HepG2 (cell line): ENCODE measurements around the gene SYNGAP1. TPM values are rescaled to one million over a fixed set of nuclear protein-coding genes. Genes with fewer than 3 reads are reported as not detected.
"Not testable (repeated sequence)": the region's sequence is repeated elsewhere in the genome, so short reads cannot be mapped to it uniquely, and the experiment has no call there.

ENCODE experiments used
- ATAC-seq: fragments of 200-7000 bp; cut with Tn5 transposase; 3 replicates; pipeline ENCODE4 v1.9.1; 2020; ENCODE audit warnings: mild to moderate bottlenecking, moderate library complexity
- BruUV-seq: library from RNA; stranded (reverse); fragments of 400-500 nt; replicated peaks from 2 replicates; lab custom pipeline; 2021; lab: Mats Ljungman, UMichigan
- CTCF ChIA-PET: fragments of 300-600 bp; formaldehyde crosslinking; extraction: SDS; loops from one replicate; lab custom pipeline; 2021; ENCODE audit warnings: low total read pairs, inconsistent platforms, low intra/inter-chr PET ratio; lab: Yijun Ruan, JAX
- POLR2A ChIA-PET: fragments of 350-600 bp; sonication (Branson Sonifier 250); formaldehyde crosslinking; loops from one replicate; lab custom pipeline; 2020; ENCODE audit warnings: antibody characterized with exemption, inconsistent platforms; lab: Yijun Ruan, JAX
- DNase-seq: peaks from one replicate; pipeline ENCODE4 v3.0.0-alpha.2; 2015; ENCODE audit warnings: low spot score
- FAIRE-seq: peaks from 3 replicates; lab custom pipeline; 2011; peaks lifted over from hg19 to GRCh38; lab: Jason Lieb, UNC
- H2AFZ ChIP-seq: one replicate; pipeline ENCODE4 v1.6.1; 2011; ENCODE audit warnings: low read length, inconsistent platforms
- H3K27ac ChIP-seq: fragments of 300-600 bp; 3 replicates; pipeline ENCODE4 v1.8.0; 2011; ENCODE audit warnings: mixed run types, mild to moderate bottlenecking, mixed read lengths, low read length, inconsistent platforms; ENCODE audit not compliant: insufficient read depth; ENCODE audit errors: extremely low read length
- H3K27me3 ChIP-seq, 2 experiments: fragments of 200-600 bp in 1 of 2; 2 replicates in 1 of 2; 3 replicates in 1 of 2; pipeline versions ENCODE4 v1.6.0 to v1.8.0; 2011; ENCODE audit warnings: low read length in 2 of 2, mild to moderate bottlenecking in 2 of 2, moderate library complexity in 2 of 2, inconsistent platforms in 1 of 2; ENCODE audit not compliant: insufficient read depth in 2 of 2, control insufficient read depth in 1 of 2
- H3K36me3 ChIP-seq, 2 experiments: fragments of 200-600 bp in 1 of 2; replicated peaks in 1 of 2; 2 replicates in 1 of 2; 3 replicates in 1 of 2; pipeline versions ENCODE4 v1.5.1 to v1.8.0; 2011; ENCODE audit warnings: low read length in 2 of 2, inconsistent platforms in 1 of 2; ENCODE audit not compliant: insufficient read depth in 2 of 2, control insufficient read depth in 1 of 2
- H3K4me1 ChIP-seq: 2 replicates; pipeline ENCODE4 v1.5.1; 2012; ENCODE audit warnings: low read length, inconsistent platforms; ENCODE audit not compliant: insufficient read depth
- H3K4me2 ChIP-seq: 2 replicates; pipeline ENCODE4 v1.6.0; 2011; ENCODE audit warnings: low read depth, low read length, inconsistent platforms
- H3K4me3 ChIP-seq, 3 experiments: fragments of 200-600 bp in 1 of 3; sonication (generic), shearing (Covaris generic) in 1 of 3; replicated peaks in 1 of 3; 2 replicates each; pipeline ENCODE4 v1.5.1; 2011 to 2016; ENCODE audit warnings: low read length in 3 of 3, inconsistent platforms in 2 of 3, low read depth in 2 of 3, mild to moderate bottlenecking in 2 of 3, control low read depth in 1 of 3, mixed read lengths in 1 of 3; ENCODE audit not compliant: insufficient read depth in 1 of 3
- H3K79me2 ChIP-seq: one replicate; pipeline ENCODE4 v1.6.1; 2011; ENCODE audit warnings: low read length, inconsistent platforms; ENCODE audit not compliant: insufficient read depth
- H3K9ac ChIP-seq: 2 replicates; pipeline ENCODE4 v1.6.0; 2011; ENCODE audit warnings: mild to moderate bottlenecking, low read depth, low read length, inconsistent platforms; ENCODE audit not compliant: insufficient read depth
- H3K9me3 ChIP-seq: 2 replicates; pipeline ENCODE4 v1.5.1; 2012; ENCODE audit warnings: mild to moderate bottlenecking, low read length
- H4K20me1 ChIP-seq: 2 replicates; pipeline ENCODE4 v1.6.0; 2011; ENCODE audit warnings: inconsistent platforms, mild to moderate bottlenecking, low read length, moderate library complexity; ENCODE audit not compliant: insufficient read depth
- DPF2 ChIP-seq: sonication (generic); formaldehyde crosslinking; IDR thresholded peaks from 2 replicates; pipeline ENCODE4 v1.4.0; 2020; ENCODE audit warnings: mild to moderate bottlenecking, low read depth, missing genetic modification reagents, borderline replicate concordance
- NAIF1 ChIP-seq: sonication (generic); formaldehyde crosslinking; IDR thresholded peaks from 2 replicates; pipeline ENCODE4 v1.5.0; 2020; ENCODE audit warnings: mild to moderate bottlenecking, missing genetic modification reagents, borderline replicate concordance
- NFKBIZ ChIP-seq: IDR thresholded peaks from 2 replicates; pipeline ENCODE4 v1.6.1; 2018; ENCODE audit warnings: missing genetic modification reagents, missing compliant biosample characterization
- PCBP1 ChIP-seq: fragments of 200-400 bp; formaldehyde crosslinking; IDR thresholded peaks from 2 replicates; pipeline ENCODE4 v1.6.1; 2017; ENCODE audit warnings: mild to moderate bottlenecking, low read depth, low read length, borderline replicate concordance
- POLR2AphosphoS2 ChIP-seq: IDR thresholded peaks from 2 replicates; pipeline ENCODE4 v1.6.1; 2011; ENCODE audit warnings: low read depth, low read length, improper control_type of control experiment
- RFX1 ChIP-seq: fragments of 450-650 bp; IDR thresholded peaks from 2 replicates; pipeline ENCODE4 v1.6.1; 2017
- SOX6 ChIP-seq, 2 experiments: fragments of 450-650 bp in 1 of 2; sonication (generic) in 1 of 2; formaldehyde crosslinking in 1 of 2; IDR thresholded peaks; 2 replicates each; pipeline versions ENCODE4 v1.4.0 to v1.6.1; 2017 to 2020; ENCODE audit warnings: antibody characterized with exemption in 1 of 2, mild to moderate bottlenecking in 1 of 2, missing genetic modification reagents in 1 of 2
- SRY ChIP-seq: sonication (generic); formaldehyde crosslinking; IDR thresholded peaks from 2 replicates; pipeline ENCODE4 v1.8.0; 2022; ENCODE audit warnings: mild to moderate bottlenecking, missing genetic modification reagents
- ZBTB20 ChIP-seq: sonication (generic); formaldehyde crosslinking; IDR thresholded peaks from 2 replicates; pipeline ENCODE4 v1.8.1; 2023; ENCODE audit warnings: missing genetic modification reagents, low read depth, mild to moderate bottlenecking, borderline replicate concordance
- ZNF230 ChIP-seq: sonication (generic); formaldehyde crosslinking; IDR thresholded peaks from 2 replicates; pipeline ENCODE4 v1.4.0; 2020; ENCODE audit warnings: mild to moderate bottlenecking, missing genetic modification reagents
- ZNF543 ChIP-seq: sonication (generic); formaldehyde crosslinking; IDR thresholded peaks from 2 replicates; pipeline ENCODE4 v1.4.0; 2020; ENCODE audit warnings: mild to moderate bottlenecking, missing genetic modification reagents
- ZNF652 ChIP-seq: IDR thresholded peaks from 2 replicates; pipeline ENCODE4 v1.6.1; 2016; ENCODE audit warnings: low read depth, borderline replicate concordance
- WGBS: methylation state at CpG from one replicate; pipeline ENCODE4 v1.1.6; 2017; ENCODE audit warnings: low lambda C conversion rate; 5-methylcytosine and 5-hydroxymethylcytosine counted together
- in situ Hi-C: cut with HindIII; loops from 2 replicates; pipeline ENCODE4 v1.10.0; 2017; ENCODE audit warnings: low pct_unique_long_range_greater_than_20kb; ENCODE audit not compliant: extremely low pct_ligation_motif_present
- intact Hi-C: fragments of 100-400 bp; cut with micrococcal nuclease; formaldehyde crosslinking; loops from one replicate; pipeline ENCODE4 v1.10.0; 2022; ENCODE audit not compliant: unreplicated experiment
- polyA plus RNA-seq, 8 experiments: library from polyadenylated mRNA; depleted of rRNA in 3 of 8; stranded (reverse) in 7 of 8; unstranded in 1 of 8; fragments of >200 nt; fragmentation: Illumina TruSeq in 4 of 8; extraction: Trizol in 4 of 8; gene quantifications; 2 replicates each; pipeline versions ENCODE4 v1.2.1 to v1.2.3, GENCODE V29; 2011 to 2016; ENCODE audit warnings: low read depth in 4 of 8, missing spikeins in 1 of 8, mixed read lengths in 1 of 8; ENCODE audit not compliant: insufficient read depth in 1 of 8
- total RNA-seq, 5 experiments: library from RNA; depleted of rRNA; stranded (reverse); fragments of >200 nt; fragmentation: Illumina TruSeq; extraction: Trizol; gene quantifications; 2 replicates each; pipeline ENCODE4 v1.2.3, GENCODE V29; 2016; ENCODE audit warnings: low read depth in 1 of 5
- TF ChIP-seq, protein P1 (sequence below): sonication (generic); formaldehyde crosslinking; IDR thresholded peaks from 2 replicates; pipeline ENCODE4 v1.4.0; 2020; ENCODE audit warnings: mild to moderate bottlenecking, missing genetic modification reagents
- TF ChIP-seq, protein P2 (sequence below): fragments of 450-650 bp; IDR thresholded peaks from 2 replicates; pipeline ENCODE4 v1.6.1; 2017

SYNGAP1 gene
- total and polyA plus RNA-seq, 2 of the 13 experiments (the other 11 are each of a cell fraction or from before 2014, with no cell fraction given) = 0.75 to 1.1 TPM

DNA sequence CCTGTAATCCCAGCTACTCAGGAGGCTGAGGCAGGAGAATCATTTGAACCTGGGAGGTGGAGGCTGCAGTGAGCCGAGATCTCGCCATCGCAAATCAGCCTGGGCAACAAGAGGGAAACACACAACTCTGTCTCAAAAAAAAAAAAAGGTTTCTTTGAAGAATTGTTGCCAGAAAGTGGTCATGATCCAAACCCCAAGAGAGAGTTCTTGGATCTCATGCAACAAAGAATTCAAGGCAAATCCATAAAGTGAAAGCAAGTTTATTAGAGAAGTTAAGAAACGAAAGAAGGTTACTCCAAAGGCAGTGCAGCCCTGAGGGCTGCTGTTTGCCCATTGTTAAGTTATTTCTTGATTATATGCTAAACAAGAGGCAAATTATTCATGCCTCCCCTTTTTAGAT is 42.7 kb upstream of the SYNGAP1 start (continued):
- TF ChIP-seq, protein P1, sequence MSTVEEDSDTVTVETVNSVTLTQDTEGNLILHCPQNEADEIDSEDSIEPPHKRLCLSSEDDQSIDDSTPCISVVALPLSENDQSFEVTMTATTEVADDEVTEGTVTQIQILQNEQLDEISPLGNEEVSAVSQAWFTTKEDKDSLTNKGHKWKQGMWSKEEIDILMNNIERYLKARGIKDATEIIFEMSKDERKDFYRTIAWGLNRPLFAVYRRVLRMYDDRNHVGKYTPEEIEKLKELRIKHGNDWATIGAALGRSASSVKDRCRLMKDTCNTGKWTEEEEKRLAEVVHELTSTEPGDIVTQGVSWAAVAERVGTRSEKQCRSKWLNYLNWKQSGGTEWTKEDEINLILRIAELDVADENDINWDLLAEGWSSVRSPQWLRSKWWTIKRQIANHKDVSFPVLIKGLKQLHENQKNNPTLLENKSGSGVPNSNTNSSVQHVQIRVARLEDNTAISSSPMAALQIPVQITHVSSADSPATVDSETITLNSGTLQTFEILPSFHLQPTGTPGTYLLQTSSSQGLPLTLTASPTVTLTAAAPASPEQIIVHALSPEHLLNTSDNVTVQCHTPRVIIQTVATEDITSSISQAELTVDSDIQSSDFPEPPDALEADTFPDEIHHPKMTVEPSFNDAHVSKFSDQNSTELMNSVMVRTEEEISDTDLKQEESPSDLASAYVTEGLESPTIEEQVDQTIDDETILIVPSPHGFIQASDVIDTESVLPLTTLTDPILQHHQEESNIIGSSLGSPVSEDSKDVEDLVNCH = no peak
- TF ChIP-seq DPF2 (no peak), POLR2AphosphoS2 (no peak)

DNA sequence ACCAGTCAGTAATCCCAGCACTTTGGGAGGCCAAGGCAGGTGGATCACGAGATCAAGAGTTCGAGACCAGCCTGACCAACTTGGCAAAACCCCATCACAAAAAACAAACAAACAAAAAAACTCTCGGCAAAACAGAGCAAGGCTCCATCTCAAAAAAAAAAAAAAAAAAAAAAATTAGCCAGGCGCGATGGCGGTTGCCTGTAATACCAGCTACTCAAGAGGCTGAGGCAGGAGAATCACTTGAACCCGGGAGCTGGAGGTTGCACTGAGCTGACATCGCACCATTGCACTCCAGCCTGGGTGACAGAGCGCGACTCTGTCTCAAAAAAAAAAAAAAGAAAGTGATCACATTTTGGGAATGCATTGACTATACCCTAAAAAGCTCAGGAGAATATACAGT is 40.7 kb upstream of the SYNGAP1 start:
- in situ Hi-C loops, BruUV-seq, H3K36me3 ChIP-seq, DNase-seq, H3K4me2 ChIP-seq, H3K9ac ChIP-seq, H3K79me2 ChIP-seq, H3K27ac ChIP-seq, H3K27me3 ChIP-seq, intact Hi-C loops, H2AFZ ChIP-seq, ATAC-seq, CTCF ChIA-PET, FAIRE-seq, H4K20me1 ChIP-seq, H3K9me3 ChIP-seq, POLR2A ChIA-PET, H3K4me3 ChIP-seq: not testable (repeated sequence)
- peaks cover 23% of the 10 kb centered on the region for H3K4me1 ChIP-seq
- WGBS = 78% methylated on average over 10 of the region's 10 CpGs

DNA sequence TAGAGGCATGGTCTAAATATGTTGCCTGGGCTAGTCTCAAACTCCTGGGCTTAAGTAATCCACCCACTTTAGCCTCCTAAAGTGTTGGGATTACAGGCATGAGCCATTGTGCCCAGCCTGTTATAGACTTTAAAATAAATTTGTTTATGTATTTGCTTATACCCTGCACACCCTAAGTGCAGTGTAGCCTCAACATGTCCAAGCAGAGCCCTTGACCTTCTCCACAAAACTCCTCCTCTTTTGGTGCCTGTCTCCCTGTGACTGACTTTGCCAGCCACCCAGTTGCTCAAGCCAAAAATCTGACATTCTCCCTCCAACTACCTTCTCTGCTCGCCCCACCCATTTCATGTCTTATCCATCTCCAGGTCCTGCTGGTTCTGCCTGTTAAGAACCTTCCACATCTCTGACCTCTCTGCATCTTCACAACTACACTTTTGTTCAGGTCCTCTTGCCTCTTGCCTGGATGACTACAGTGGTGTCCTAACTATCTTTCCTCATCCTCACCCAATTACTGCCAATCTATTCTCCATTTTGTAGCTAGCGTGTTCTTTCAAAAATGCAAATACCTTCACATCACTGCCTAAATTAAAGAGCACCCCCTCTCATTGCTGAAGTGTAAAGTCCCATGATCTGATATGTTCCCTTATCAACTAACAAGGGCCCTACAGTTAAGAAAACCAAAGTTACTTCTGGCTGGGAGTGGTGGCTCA is 39.4 kb upstream of the SYNGAP1 start:
- ATAC-seq (no peak), FAIRE-seq (no peak), DNase-seq (no peak)
- Histone ChIP-seq H3K4me1 (peaks cover 13% of the 10 kb centered on the region), H3K27ac (no peak overlapping the region), H3K79me2 (no peaks in the 10 kb centered on the region), H3K4me3 (no peak overlapping the region), H3K36me3 (no peaks in the 10 kb centered on the region), H3K27me3 (no peaks in the 10 kb centered on the region), H3K9me3 (no peaks in the 10 kb centered on the region), H3K9ac (no peak overlapping the region), H2AFZ (no peak overlapping the region), H3K4me2 (no peak overlapping the region), H4K20me1 (no peaks in the 10 kb centered on the region)
- no TSS peak for BruUV-seq
- ChIA-PET CTCF (no interaction called here), POLR2A (no interaction called here)
- WGBS = 51% methylated on average over 2 of the region's 2 CpGs
- intact Hi-C loops (no loop called here), in situ Hi-C loops (no loop called here)
- TF ChIP-seq PCBP1 (no peak), ZNF230 (no peak), ZNF652 (CRISPR knock-in tag) (no peak), NAIF1 (CRISPR knock-in tag) (no peak), SOX6 (IDR thresholded peaks at IDR 0.05) (no peak), SOX6 (CRISPR knock-in tag; IDR thresholded peaks at IDR 0.05) (no peak), ZBTB20 (no peak), SRY (CRISPR knock-in tag) (no peak), ZNF543 (CRISPR knock-in tag) (no peak), NFKBIZ (no peak), RFX1 (no peak)
- TF ChIP-seq, protein P2, sequence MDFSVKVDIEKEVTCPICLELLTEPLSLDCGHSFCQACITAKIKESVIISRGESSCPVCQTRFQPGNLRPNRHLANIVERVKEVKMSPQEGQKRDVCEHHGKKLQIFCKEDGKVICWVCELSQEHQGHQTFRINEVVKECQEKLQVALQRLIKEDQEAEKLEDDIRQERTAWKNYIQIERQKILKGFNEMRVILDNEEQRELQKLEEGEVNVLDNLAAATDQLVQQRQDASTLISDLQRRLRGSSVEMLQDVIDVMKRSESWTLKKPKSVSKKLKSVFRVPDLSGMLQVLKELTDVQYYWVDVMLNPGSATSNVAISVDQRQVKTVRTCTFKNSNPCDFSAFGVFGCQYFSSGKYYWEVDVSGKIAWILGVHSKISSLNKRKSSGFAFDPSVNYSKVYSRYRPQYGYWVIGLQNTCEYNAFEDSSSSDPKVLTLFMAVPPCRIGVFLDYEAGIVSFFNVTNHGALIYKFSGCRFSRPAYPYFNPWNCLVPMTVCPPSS = no peak
